Measurements from ENCODE around the gene SMIM23. TPM values are rescaled to one million over a fixed set of nuclear protein-coding genes. Genes with fewer than 3 reads are reported as not detected.

The SMIM23 gene
- total and polyA plus RNA-seq, 2 of the 13 experiments (the other 11 are each of a cell fraction or from before 2014, with no cell fraction given), result not detected

GRCh38 chr5:171821286-171821685 lies 35.7 kb downstream of the SMIM23 start:
- no peak overlapping the region for H3K27ac ChIP-seq (ENCODE audit: extremely low read length, insufficient read depth, low read length)
- intact Hi-C loops (cut with micrococcal nuclease; ENCODE audit: unreplicated experiment) (no loop called here), in situ Hi-C loops (cut with HindIII; ENCODE audit: extremely low pct_ligation_motif_present, low pct_unique_long_range_greater_than_20kb) (no loop called here)
- no peaks in the 10 kb centered on the region for H3K79me2 ChIP-seq (ENCODE audit: insufficient read depth, low read length)
- FAIRE-seq, result no peak
- H3K4me2 ChIP-seq (ENCODE audit: low read depth, low read length), result no peak overlapping the region
- no peak for ATAC-seq
- H3K9ac ChIP-seq (ENCODE audit: insufficient read depth, low read depth, low read length), result no peak overlapping the region
- DNase-seq (ENCODE audit: low spot score), result no peak
- BruUV-seq (replicated peaks), result no TSS peak
- no peaks in the 10 kb centered on the region for H3K36me3 ChIP-seq (replicated peaks in 1 of 2; ENCODE audit: control insufficient read depth in 1 of 2, insufficient read depth in 2 of 2, low read length in 2 of 2)
- H2AFZ ChIP-seq (ENCODE audit: low read length), result no peak overlapping the region
- 0% methylated on average over 4 of the region's 4 CpGs for WGBS (ENCODE audit: low lambda C conversion rate)
- H3K9me3 ChIP-seq (ENCODE audit: low read length), result no peaks in the 10 kb centered on the region
- no peak overlapping the region for H3K4me3 ChIP-seq (replicated peaks in 1 of 3; ENCODE audit: insufficient read depth in 1 of 3, low read depth in 2 of 3, low read length in 3 of 3)
- no peaks in the 10 kb centered on the region for H4K20me1 ChIP-seq (ENCODE audit: insufficient read depth, low read length)
- H3K27me3 ChIP-seq (ENCODE audit: control insufficient read depth in 1 of 2, insufficient read depth in 2 of 2, low read length in 2 of 2), result peaks cover 0 to 3% of the 10 kb centered on the region in 2 experiments; a peak in 1 of 5 replicates
- ChIA-PET CTCF (ENCODE audit: low intra/inter-chr PET ratio, low total read pairs) (no interaction called here), POLR2A (no interaction called here)
- H3K4me1 ChIP-seq (ENCODE audit: insufficient read depth, low read length), result no peaks in the 10 kb centered on the region
- no peak for TF ChIP-seq ETV6 (CRISPR knock-in tag; conservative IDR thresholded peaks at IDR 0.05)
- TF ChIP-seq ZFP82 (CRISPR knock-in tag; IDR thresholded peaks at IDR 0.05; ENCODE audit: borderline replicate concordance), result no peak
- no peak for TF ChIP-seq CREB3 (CRISPR knock-in tag; IDR thresholded peaks at IDR 0.05)
- TF ChIP-seq EHMT2 (IDR thresholded peaks at IDR 0.05; ENCODE audit: borderline replicate concordance, low read depth, low read length), result no peak
- TF ChIP-seq SIX1 (CRISPR knock-in tag; IDR thresholded peaks at IDR 0.05; ENCODE audit: borderline replicate concordance), result no peak
- no peak for TF ChIP-seq PAWR (CRISPR knock-in tag; IDR thresholded peaks at IDR 0.05; ENCODE audit: borderline replicate concordance)
- TF ChIP-seq ZNF7 (CRISPR knock-in tag; IDR thresholded peaks at IDR 0.05), result no peak
- TF ChIP-seq, protein P1, sequence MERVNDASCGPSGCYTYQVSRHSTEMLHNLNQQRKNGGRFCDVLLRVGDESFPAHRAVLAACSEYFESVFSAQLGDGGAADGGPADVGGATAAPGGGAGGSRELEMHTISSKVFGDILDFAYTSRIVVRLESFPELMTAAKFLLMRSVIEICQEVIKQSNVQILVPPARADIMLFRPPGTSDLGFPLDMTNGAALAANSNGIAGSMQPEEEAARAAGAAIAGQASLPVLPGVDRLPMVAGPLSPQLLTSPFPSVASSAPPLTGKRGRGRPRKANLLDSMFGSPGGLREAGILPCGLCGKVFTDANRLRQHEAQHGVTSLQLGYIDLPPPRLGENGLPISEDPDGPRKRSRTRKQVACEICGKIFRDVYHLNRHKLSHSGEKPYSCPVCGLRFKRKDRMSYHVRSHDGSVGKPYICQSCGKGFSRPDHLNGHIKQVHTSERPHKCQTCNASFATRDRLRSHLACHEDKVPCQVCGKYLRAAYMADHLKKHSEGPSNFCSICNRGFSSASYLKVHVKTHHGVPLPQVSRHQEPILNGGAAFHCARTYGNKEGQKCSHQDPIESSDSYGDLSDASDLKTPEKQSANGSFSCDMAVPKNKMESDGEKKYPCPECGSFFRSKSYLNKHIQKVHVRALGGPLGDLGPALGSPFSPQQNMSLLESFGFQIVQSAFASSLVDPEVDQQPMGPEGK (CRISPR knock-in tag; IDR thresholded peaks at IDR 0.05), result no peak
- no peak for TF ChIP-seq REL (CRISPR knock-in tag; conservative IDR thresholded peaks at IDR 0.05)
- TF ChIP-seq PITX1 (CRISPR knock-in tag; IDR thresholded peaks at IDR 0.05), result no peak
- no peak for TF ChIP-seq KLF9 (CRISPR knock-in tag; IDR thresholded peaks at IDR 0.05; ENCODE audit: low read depth)
- TF ChIP-seq ATF7-NPFF (CRISPR knock-in tag; IDR thresholded peaks at IDR 0.05; ENCODE audit: low read depth), result no peak
- TF ChIP-seq NONO (IDR thresholded peaks at IDR 0.05), result no peak
- no peak for TF ChIP-seq NONO (CRISPR knock-in tag; conservative IDR thresholded peaks at IDR 0.05)
- no peak for TF ChIP-seq ZC3H13 (CRISPR knock-in tag; IDR thresholded peaks at IDR 0.05)
- no peak for TF ChIP-seq PCBP2 (optimal IDR thresholded peaks at IDR 0.05; ENCODE audit: low read depth, low read length, poor library complexity, severe bottlenecking)
- TF ChIP-seq HCFC1 (IDR thresholded peaks at IDR 0.05; ENCODE audit: low read depth, low read length), result no peak
- no peak for TF ChIP-seq NFIB (CRISPR knock-in tag; IDR thresholded peaks at IDR 0.05; ENCODE audit: borderline replicate concordance)
